ENCODE data around the gene POLD3. TPM values are rescaled to one million over a fixed set of nuclear protein-coding genes. Genes with fewer than 3 reads are reported as not detected.

The POLD3 gene
- total and polyA plus RNA-seq, 10 of the 15 experiments (the other 5 are each of a cell fraction or from before 2014, with no cell fraction given) = 23.8 to 63.7 (median 38.7) TPM

DNA sequence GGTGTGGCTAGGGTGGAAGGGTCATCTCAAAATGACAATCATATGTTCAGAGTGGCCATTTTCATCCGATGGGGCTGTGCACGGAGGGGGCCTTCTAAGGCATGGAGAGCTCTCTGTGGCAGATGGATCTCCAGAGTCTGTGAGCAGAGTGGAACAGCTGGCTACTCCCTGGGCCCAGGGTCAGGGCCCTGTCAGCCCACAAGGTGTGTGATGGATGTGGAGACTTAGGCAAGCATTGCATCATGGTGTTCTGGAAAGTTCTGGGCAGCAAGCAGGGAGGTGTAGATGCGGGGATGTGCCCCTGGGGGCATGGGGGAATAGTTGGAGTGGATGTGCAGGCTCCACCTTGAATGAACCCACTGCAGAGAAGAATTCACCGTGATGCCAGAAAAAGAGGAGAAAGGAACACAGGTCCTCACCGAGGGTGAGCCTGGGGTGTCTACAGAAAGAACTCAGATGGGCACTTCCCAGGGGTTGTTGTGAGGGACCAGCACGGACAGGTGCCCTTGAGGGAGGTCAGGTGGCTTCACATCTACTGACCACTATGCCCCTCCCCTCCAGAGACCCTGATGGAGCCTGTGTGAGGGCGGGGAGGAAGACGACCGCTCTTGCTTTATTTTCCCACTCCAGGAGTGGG lies 87.8 kb downstream of the POLD3 start:
- ChIA-PET CTCF (interaction anchor here (0.7 to 1.4 kb wide), 2 partner anchors 23 to 42 kb away, joined by 3 to 4 read pairs; no protein-coding TSS in a partner anchor), RAD21 (ENCODE audit: unreplicated experiment) (no interaction called here), POLR2A (no interaction called here), SMC1A (ENCODE audit: uncharacterized antibody, unreplicated experiment) (no interaction called here)
- Histone ChIP-seq H2AFZ (ENCODE audit: control insufficient read depth, low read depth, low read length) (no peak overlapping the region), H3K9ac (ENCODE audit: control insufficient read depth, insufficient read depth, low read length) (no peak overlapping the region), H3K4me1 (ENCODE audit: control insufficient read depth, insufficient read depth, low read length) (no peaks in the 10 kb centered on the region), H3K27me3 (replicated peaks in 1 of 2; ENCODE audit: control insufficient read depth in 2 of 2, insufficient read depth in 2 of 2, low read length in 1 of 2) (peaks cover 0 to 2% of the 10 kb centered on the region in 2 experiments; a peak in 1 of 4 replicates), H3K27ac (ENCODE audit: control insufficient read depth, insufficient read depth) (no peak overlapping the region), H3K4me2 (ENCODE audit: control insufficient read depth, insufficient read depth) (no peak overlapping the region), H4K20me1 (ENCODE audit: control insufficient read depth, insufficient read depth) (no peaks in the 10 kb centered on the region), H3K9me3 (replicated peaks; ENCODE audit: control insufficient read depth, insufficient read depth, low read length) (no peaks in the 10 kb centered on the region), H3K36me3 (ENCODE audit: control insufficient read depth in 2 of 2, insufficient read depth in 2 of 2, low read length in 1 of 2) (no peaks in the 10 kb centered on the region), H3K79me2 (ENCODE audit: control insufficient read depth, insufficient read depth, low read length) (no peaks in the 10 kb centered on the region), H3K4me3 (no peak overlapping the region)
- intact Hi-C loops (cut with micrococcal nuclease; ENCODE audit: unreplicated experiment) (no loop called here), in situ Hi-C loops (cut with MboI) (no loop called here)
- ATAC-seq = no peak
- 47% methylated on average over 9 of the region's 9 CpGs for WGBS (ENCODE audit: insufficient coverage, insufficient replicate concordance, low lambda C conversion rate, missing lambda C conversion rate)
- DNase-seq (ENCODE audit: low read depth, low spot score) = no peak
- no peak for FAIRE-seq
- BruUV-seq (replicated peaks) = no TSS peak
- TF ChIP-seq CREM (IDR thresholded peaks at IDR 0.05; ENCODE audit: low read depth) (no peak), ZNF217 (IDR thresholded peaks at IDR 0.05) (no peak), JUND (IDR thresholded peaks at IDR 0.05; ENCODE audit: low read depth, low read length) (no peak), RB1 (IDR thresholded peaks at IDR 0.05; ENCODE audit: borderline replicate concordance) (no peak), RUNX3 (IDR thresholded peaks at IDR 0.05; ENCODE audit: low read length) (no peak), CBFB (IDR thresholded peaks at IDR 0.05; ENCODE audit: low read depth) (no peak)
- TF ChIP-seq, protein P1, sequence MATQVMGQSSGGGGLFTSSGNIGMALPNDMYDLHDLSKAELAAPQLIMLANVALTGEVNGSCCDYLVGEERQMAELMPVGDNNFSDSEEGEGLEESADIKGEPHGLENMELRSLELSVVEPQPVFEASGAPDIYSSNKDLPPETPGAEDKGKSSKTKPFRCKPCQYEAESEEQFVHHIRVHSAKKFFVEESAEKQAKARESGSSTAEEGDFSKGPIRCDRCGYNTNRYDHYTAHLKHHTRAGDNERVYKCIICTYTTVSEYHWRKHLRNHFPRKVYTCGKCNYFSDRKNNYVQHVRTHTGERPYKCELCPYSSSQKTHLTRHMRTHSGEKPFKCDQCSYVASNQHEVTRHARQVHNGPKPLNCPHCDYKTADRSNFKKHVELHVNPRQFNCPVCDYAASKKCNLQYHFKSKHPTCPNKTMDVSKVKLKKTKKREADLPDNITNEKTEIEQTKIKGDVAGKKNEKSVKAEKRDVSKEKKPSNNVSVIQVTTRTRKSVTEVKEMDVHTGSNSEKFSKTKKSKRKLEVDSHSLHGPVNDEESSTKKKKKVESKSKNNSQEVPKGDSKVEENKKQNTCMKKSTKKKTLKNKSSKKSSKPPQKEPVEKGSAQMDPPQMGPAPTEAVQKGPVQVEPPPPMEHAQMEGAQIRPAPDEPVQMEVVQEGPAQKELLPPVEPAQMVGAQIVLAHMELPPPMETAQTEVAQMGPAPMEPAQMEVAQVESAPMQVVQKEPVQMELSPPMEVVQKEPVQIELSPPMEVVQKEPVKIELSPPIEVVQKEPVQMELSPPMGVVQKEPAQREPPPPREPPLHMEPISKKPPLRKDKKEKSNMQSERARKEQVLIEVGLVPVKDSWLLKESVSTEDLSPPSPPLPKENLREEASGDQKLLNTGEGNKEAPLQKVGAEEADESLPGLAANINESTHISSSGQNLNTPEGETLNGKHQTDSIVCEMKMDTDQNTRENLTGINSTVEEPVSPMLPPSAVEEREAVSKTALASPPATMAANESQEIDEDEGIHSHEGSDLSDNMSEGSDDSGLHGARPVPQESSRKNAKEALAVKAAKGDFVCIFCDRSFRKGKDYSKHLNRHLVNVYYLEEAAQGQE (IDR thresholded peaks at IDR 0.05; ENCODE audit: low read depth, low read length) = no peak
- TF ChIP-seq, protein P2, sequence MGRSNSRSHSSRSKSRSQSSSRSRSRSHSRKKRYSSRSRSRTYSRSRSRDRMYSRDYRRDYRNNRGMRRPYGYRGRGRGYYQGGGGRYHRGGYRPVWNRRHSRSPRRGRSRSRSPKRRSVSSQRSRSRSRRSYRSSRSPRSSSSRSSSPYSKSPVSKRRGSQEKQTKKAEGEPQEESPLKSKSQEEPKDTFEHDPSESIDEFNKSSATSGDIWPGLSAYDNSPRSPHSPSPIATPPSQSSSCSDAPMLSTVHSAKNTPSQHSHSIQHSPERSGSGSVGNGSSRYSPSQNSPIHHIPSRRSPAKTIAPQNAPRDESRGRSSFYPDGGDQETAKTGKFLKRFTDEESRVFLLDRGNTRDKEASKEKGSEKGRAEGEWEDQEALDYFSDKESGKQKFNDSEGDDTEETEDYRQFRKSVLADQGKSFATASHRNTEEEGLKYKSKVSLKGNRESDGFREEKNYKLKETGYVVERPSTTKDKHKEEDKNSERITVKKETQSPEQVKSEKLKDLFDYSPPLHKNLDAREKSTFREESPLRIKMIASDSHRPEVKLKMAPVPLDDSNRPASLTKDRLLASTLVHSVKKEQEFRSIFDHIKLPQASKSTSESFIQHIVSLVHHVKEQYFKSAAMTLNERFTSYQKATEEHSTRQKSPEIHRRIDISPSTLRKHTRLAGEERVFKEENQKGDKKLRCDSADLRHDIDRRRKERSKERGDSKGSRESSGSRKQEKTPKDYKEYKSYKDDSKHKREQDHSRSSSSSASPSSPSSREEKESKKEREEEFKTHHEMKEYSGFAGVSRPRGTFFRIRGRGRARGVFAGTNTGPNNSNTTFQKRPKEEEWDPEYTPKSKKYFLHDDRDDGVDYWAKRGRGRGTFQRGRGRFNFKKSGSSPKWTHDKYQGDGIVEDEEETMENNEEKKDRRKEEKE (IDR thresholded peaks at IDR 0.05) = no peak
- TF ChIP-seq, protein P3, sequence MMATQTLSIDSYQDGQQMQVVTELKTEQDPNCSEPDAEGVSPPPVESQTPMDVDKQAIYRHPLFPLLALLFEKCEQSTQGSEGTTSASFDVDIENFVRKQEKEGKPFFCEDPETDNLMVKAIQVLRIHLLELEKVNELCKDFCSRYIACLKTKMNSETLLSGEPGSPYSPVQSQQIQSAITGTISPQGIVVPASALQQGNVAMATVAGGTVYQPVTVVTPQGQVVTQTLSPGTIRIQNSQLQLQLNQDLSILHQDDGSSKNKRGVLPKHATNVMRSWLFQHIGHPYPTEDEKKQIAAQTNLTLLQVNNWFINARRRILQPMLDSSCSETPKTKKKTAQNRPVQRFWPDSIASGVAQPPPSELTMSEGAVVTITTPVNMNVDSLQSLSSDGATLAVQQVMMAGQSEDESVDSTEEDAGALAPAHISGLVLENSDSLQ (IDR thresholded peaks at IDR 0.05) = no peak
- TF ChIP-seq, protein P4, sequence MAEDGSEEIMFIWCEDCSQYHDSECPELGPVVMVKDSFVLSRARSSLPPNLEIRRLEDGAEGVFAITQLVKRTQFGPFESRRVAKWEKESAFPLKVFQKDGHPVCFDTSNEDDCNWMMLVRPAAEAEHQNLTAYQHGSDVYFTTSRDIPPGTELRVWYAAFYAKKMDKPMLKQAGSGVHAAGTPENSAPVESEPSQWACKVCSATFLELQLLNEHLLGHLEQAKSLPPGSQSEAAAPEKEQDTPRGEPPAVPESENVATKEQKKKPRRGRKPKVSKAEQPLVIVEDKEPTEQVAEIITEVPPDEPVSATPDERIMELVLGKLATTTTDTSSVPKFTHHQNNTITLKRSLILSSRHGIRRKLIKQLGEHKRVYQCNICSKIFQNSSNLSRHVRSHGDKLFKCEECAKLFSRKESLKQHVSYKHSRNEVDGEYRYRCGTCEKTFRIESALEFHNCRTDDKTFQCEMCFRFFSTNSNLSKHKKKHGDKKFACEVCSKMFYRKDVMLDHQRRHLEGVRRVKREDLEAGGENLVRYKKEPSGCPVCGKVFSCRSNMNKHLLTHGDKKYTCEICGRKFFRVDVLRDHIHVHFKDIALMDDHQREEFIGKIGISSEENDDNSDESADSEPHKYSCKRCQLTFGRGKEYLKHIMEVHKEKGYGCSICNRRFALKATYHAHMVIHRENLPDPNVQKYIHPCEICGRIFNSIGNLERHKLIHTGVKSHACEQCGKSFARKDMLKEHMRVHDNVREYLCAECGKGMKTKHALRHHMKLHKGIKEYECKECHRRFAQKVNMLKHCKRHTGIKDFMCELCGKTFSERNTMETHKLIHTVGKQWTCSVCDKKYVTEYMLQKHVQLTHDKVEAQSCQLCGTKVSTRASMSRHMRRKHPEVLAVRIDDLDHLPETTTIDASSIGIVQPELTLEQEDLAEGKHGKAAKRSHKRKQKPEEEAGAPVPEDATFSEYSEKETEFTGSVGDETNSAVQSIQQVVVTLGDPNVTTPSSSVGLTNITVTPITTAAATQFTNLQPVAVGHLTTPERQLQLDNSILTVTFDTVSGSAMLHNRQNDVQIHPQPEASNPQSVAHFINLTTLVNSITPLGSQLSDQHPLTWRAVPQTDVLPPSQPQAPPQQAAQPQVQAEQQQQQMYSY (CRISPR knock-in tag; IDR thresholded peaks at IDR 0.05) = no peak
